Measurements from ENCODE around the gene ATP8A2. TPM values are rescaled to one million over a fixed set of nuclear protein-coding genes. Genes with fewer than 3 reads are reported as not detected.

ATP8A2 gene
- total RNA-seq, 4 donors from 2014 or later, result 0.20 to 1.1 (median 0.59) TPM

DNA sequence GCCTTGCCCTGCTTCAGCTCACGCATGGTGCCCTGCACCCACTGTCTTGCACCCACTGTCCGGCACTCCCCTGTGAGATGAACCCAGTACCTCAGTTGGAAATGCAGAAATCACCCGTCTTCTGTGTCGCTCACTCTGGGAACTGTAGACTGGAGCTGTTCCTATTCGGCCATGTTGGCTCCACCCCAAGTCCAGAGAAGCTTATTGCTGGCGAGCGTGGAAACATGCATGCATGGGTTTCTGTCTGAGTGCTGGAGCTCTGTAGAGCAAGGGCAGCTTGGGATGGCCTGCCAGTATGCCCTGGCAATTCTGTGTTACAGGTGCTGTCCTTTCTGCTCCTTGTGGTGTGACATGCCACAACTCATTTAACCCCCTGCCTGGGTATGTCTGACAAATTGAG is 527.2 kb downstream of the ATP8A2 start:
- intact Hi-C loops (cut with DNase I; ENCODE audit: low total_unique reads), result no loop called here
- H3K27ac ChIP-seq, result no peak overlapping the region
- H3K9me3 ChIP-seq, result no peaks in the 10 kb centered on the region
- H3K36me3 ChIP-seq, result no peaks in the 10 kb centered on the region
- no peaks in the 10 kb centered on the region for H3K4me1 ChIP-seq
- 95% methylated on average over 7 of the region's 7 CpGs; no CpG with 5 or more reads in 1 of the 2 donors for WGBS, 2 donors (ENCODE audit: low coverage in 1 of 2)
- no peak for DNase-seq
- no peak for TF ChIP-seq POLR2AphosphoS5 (IDR thresholded peaks at IDR 0.05)
- no peak overlapping the region for H3K4me3 ChIP-seq
- no peaks in the 10 kb centered on the region for H3K27me3 ChIP-seq
- in situ Hi-C loops (cut with MboI; ENCODE audit: low pct_ligation_motif_present in 1 of 4, low pct_unique_long_range_greater_than_20kb in 1 of 4, low sequenced_read_pairs in 3 of 4), result no loop called here

DNA sequence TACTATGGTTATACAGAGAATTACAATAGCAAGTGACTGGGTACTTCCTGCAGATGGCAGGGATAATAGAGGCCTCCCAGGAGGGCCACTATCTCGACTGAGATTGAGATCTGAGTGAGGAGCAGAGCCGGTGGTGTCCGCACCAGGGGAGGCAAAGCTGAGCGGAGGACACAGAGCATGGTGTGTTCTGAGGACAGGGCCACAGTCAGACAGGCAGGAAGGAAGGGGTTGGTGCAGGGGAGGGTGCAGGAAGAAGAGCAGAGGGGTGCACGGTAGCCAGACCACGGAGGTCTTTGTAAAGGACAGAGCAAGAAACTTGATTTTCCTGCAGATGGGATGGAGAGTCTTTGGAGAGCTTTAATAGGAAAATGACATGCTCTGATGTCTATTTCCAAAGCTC is 527.7 kb downstream of the ATP8A2 start:
- in situ Hi-C loops (cut with MboI; ENCODE audit: low pct_ligation_motif_present in 1 of 4, low pct_unique_long_range_greater_than_20kb in 1 of 4, low sequenced_read_pairs in 3 of 4) (no loop called here), intact Hi-C loops (cut with DNase I; ENCODE audit: low total_unique reads) (no loop called here)
- TF ChIP-seq, protein P1, sequence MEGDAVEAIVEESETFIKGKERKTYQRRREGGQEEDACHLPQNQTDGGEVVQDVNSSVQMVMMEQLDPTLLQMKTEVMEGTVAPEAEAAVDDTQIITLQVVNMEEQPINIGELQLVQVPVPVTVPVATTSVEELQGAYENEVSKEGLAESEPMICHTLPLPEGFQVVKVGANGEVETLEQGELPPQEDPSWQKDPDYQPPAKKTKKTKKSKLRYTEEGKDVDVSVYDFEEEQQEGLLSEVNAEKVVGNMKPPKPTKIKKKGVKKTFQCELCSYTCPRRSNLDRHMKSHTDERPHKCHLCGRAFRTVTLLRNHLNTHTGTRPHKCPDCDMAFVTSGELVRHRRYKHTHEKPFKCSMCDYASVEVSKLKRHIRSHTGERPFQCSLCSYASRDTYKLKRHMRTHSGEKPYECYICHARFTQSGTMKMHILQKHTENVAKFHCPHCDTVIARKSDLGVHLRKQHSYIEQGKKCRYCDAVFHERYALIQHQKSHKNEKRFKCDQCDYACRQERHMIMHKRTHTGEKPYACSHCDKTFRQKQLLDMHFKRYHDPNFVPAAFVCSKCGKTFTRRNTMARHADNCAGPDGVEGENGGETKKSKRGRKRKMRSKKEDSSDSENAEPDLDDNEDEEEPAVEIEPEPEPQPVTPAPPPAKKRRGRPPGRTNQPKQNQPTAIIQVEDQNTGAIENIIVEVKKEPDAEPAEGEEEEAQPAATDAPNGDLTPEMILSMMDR (IDR thresholded peaks at IDR 0.05), result no peak
- TF ChIP-seq EP300 (IDR thresholded peaks at IDR 0.05; ENCODE audit: low read depth) (no peak), POLR2AphosphoS5 (IDR thresholded peaks at IDR 0.05) (no peak), POLR2A (IDR thresholded peaks at IDR 0.05) (no peak)

DNA sequence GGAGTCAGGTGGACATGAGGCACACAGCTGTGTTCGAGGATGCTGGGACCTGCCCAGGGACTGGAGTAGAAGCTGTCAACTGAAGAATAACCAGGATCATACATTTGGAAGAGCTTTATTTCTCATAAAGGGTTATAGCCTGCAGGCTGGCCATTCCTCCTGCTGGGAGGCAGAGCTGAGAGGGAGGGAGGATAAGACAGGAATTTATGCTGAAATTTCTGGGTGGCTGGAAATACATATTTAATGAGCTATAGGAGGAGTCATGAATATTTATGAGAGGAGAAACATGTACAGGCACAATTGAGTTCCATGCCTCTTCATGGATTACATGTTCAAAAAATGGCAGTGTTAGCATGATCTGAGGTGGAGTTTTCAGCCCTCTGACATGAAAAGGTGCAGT is 528.2 kb downstream of the ATP8A2 start:
- no peaks in the 10 kb centered on the region for H3K27me3 ChIP-seq
- 65% methylated on average over 1 of the region's 1 CpG; no CpG with 5 or more reads in 1 of the 2 donors for WGBS, 2 donors (ENCODE audit: low coverage in 1 of 2)
- in situ Hi-C loops (cut with MboI; ENCODE audit: low pct_ligation_motif_present in 1 of 4, low pct_unique_long_range_greater_than_20kb in 1 of 4, low sequenced_read_pairs in 3 of 4) (no loop called here), intact Hi-C loops (cut with DNase I; ENCODE audit: low total_unique reads) (no loop called here)
- no peak overlapping the region for H3K4me3 ChIP-seq
- no peaks in the 10 kb centered on the region for H3K9me3 ChIP-seq
- TF ChIP-seq EP300 (IDR thresholded peaks at IDR 0.05; ENCODE audit: low read depth), result no peak
- no peak for TF ChIP-seq POLR2A (IDR thresholded peaks at IDR 0.05)
- TF ChIP-seq, protein P1 (IDR thresholded peaks at IDR 0.05), result no peak
- no peak for TF ChIP-seq POLR2AphosphoS5 (IDR thresholded peaks at IDR 0.05)
- no peaks in the 10 kb centered on the region for H3K36me3 ChIP-seq
- DNase-seq, result no peak
- H3K4me1 ChIP-seq, result no peaks in the 10 kb centered on the region
- H3K27ac ChIP-seq, result no peak overlapping the region

More for the DNA sequence above, 527.7 kb downstream of the ATP8A2 start:
- no peak for DNase-seq
- 72 to 91% methylated on average over 5 to 6 of the region's 6 CpGs for WGBS, 2 donors (ENCODE audit: low coverage in 1 of 2)
- H3K27ac ChIP-seq, result no peak overlapping the region
- H3K27me3 ChIP-seq, result no peaks in the 10 kb centered on the region
- no peak overlapping the region for H3K4me3 ChIP-seq
- no peaks in the 10 kb centered on the region for H3K36me3 ChIP-seq
- H3K4me1 ChIP-seq, result no peaks in the 10 kb centered on the region
- H3K9me3 ChIP-seq, result no peaks in the 10 kb centered on the region

DNA sequence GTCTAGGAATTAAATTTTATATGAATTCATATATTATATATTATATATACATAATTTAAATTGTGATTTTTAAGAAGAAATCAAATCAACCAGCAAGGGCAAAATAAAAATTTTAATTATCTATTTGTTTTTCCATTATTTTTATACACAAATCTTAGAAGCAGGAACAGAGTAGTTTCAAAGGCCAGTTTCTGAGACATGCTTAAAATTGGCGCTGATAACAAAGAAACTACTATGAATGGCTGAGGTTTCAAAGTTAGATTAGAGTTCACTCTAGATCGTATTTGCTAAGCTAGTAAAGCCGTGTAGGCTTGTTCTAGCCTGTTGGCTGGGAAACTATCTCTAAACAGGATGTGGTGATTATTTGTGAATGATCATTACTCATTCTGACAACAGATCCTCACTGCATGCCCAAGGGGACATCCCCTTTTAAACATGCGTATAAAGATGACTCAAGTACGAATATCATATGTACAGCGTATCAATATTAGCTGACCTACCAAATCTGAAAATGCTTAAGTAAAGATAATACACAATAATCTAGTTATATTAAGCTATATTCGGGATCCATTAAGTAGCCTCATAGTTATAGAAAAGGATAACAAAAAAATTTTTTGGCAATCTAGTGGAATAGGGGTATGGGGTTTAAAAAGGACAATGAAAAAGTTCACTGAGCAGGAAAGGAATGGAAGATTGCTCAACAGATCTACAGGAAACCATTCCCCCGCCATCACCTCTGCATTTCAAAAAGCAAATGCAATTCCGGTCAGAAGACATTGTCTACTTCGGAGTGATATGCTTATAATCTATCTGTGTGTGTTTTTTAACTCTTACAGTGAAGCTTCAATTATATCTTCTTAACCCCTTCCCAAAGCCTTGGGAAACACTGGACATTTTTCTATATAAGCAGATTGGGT is 529.9 kb downstream of the ATP8A2 start:
- intact Hi-C loops (cut with DNase I; ENCODE audit: low total_unique reads), result no loop called here

More for the DNA sequence above, 529.9 kb downstream of the ATP8A2 start:
- no peak overlapping the region for H3K27ac ChIP-seq
- H3K9me3 ChIP-seq, result no peaks in the 10 kb centered on the region
- no peaks in the 10 kb centered on the region for H3K27me3 ChIP-seq
- in situ Hi-C loops (cut with MboI; ENCODE audit: low pct_ligation_motif_present in 1 of 4, low pct_unique_long_range_greater_than_20kb in 1 of 4, low sequenced_read_pairs in 3 of 4), result no loop called here
- 50 to 59% methylated on average over 10 of the region's 10 CpGs for WGBS, 2 donors (ENCODE audit: low coverage in 1 of 2)
- no peak overlapping the region for H3K4me3 ChIP-seq
- no peaks in the 10 kb centered on the region for H3K36me3 ChIP-seq
- no peak for DNase-seq
- H3K4me1 ChIP-seq, result peaks cover 0 to 14% (median 6%) of the 10 kb centered on the region in 4 donors
- TF ChIP-seq EP300 (IDR thresholded peaks at IDR 0.05; ENCODE audit: low read depth) (no peak), POLR2A (IDR thresholded peaks at IDR 0.05) (no peak), POLR2AphosphoS5 (IDR thresholded peaks at IDR 0.05) (no peak)
- TF ChIP-seq, protein P1 (IDR thresholded peaks at IDR 0.05), result no peak

All from transverse colon (tissue), 4 donors.